Central memory CD4-positive, alpha-beta T cell (primary cell): Measurements from ENCODE around the gene LILRB2.
"Not testable (repeated sequence)": the region's sequence is repeated elsewhere in the genome, so short reads cannot be mapped to it uniquely, and the experiment has no call there.

ENCODE experiments used
- DNase-seq: peaks from one replicate; pipeline ENCODE4 v3.0.0; 2022
- total RNA-seq, 3 experiments: gene quantifications; one replicate each; lab custom pipeline; 2026; lab: John Stamatoyannopoulos, UW

The LILRB2 gene
- total RNA-seq: 0 to 0.04 (median 0) reads per million in 3 experiments

DNA sequence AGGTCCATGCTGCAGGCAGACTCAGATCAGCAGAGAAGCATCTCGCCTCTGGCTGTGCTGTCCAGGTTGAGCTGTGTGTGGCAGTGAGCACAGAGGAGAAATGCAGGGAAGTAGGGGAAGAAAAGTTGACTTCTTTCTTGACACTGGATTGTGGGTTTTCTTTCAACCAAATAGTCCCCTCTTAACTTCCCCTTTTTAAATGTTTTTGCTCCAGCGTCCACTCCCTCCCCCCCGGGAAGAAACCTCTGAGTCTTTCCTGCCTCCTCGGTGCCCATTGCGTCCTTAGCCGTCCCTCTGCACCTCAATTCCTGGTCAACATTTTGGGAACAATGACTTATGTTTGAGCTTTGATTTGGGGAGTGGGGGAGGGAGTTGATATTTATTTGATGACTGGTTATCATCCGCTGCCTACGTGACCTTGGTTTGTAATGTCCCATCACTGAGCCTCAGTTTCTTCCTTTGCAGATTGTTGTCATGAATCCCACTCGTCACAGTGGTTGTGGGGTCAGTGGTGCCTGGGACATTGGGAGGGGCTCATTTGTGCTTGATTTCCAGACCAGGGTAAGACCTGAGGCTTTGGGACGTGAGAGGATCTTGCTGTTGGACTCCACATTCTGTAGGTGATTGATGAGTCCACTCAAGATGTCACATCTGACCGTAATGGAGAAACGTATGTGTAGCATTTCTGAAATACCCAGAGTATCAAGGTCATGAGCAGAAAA is at the start of gene LILRB2:
Gene LILRB2 (minus strand): TSS at position 104 of the 722 bp plus-strand sequence. CDS start 614 bp downstream, outside the sequence.
- DNase-seq: no peak

DNA sequence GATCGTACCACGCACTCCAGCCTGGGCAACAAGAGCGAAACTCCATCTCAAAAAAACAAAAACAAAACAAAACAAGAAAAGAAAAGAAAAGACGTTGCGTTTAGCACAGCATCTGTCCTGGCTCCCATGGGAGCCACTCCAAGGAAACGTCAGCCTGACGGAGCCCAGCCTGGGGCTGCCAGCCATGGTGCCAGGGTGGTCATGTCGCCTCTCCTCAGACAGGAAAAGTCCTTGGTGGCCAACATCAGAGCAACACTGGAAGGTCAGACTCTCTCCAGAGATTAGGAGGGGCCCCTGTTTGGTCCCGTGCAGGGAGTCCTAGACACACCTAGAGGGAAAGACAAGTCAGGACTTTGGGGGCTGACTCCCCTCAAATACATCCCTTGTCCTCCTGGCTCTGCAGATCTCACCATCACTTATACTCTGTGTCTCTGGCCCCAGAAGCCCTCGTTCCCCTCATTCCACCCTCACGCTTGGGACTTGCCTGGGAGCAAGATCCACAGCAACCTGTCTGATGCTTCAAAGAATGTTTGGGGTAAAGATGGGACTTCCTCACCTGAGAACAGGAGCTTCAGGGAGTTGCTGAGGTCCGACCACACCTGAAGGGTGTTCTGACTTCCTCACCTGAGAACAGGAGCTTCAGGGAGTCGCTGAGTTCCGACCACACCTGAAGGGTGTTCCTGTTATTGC is 48.7 kb upstream of the LILRB2 start:
- no peak for DNase-seq

DNA sequence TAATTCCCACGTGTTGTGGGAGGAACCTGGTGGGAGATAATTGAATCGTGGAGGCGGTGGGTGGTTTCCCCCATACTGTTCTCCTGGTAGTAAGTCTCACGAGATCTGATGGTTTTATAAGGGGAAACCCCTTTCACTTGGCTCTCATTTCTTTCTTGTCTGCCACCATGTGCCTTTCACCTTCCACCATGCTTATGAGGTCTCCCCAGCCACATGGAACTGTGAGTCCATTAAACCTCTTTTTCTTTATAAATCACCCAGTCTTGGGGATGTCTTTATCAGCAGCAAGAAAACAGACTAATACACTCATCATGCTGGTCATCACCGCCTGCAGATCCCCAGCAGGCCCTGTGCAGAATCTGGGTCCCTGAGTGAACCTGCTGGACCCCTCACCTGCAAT is 47.9 kb upstream of the LILRB2 start:
- DNase-seq: not testable (repeated sequence)

DNA sequence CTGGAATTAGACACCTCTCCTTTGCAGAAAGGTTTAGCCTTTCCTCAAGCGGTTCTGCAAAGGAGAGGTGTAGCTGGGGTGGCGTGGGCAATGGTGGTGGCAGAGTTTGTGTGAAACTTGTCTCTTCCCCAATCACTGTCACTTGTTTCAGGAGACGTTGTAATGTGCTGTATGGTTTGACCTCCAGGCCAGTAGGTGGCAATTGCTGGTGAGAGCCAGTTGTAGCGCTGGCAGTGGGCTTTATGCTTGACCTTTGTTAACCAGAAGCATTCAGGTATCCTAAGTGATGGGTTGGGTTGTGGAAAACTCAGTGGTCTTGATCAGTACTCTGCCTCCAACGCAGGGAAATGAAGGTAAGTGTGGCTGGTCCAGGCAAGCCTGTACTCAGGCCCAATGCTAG is 44.7 kb upstream of the LILRB2 start:
- no peak for DNase-seq

DNA sequence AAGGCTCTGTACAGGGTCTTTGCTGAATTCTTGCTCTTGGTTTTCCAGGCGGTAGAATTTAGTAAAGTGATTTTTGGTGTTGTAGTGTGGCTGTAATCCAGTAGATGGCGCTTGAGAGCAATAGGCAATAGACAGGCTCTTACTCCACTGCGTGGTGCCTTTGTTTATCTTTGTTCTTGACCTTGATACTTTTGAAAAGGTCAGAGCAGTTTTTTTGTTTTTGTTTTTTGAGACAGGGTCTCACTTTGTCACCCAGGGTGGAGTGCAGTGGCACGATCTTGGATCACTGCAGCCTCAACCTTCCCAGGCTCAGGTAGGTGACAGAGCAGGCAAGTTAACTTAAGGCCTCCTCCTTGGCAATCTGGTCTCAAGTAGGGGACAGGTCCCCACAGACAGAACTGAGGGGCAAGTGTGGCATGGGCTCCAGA is 44.3 kb upstream of the LILRB2 start:
- DNase-seq: peak; percentile 60

DNA sequence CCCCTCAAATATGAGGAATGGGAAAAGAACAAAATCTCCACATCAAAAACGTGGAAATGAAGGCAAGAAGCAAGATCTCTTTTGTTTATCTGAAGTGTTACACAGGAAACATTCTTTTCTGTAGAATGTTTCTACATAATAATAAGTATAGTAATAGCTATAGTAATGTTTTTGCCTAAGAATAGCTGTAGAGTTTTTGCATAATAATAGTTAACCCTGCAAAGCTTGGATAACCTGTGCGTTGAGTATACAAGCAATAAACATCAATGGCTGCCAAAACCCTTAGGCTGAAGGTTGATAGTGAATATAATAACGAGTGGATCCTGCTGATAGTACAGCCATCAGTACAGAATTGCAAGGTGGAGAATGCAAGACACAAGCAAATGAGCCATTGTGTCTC is 43.2 kb upstream of the LILRB2 start:
- no peak for DNase-seq

DNA sequence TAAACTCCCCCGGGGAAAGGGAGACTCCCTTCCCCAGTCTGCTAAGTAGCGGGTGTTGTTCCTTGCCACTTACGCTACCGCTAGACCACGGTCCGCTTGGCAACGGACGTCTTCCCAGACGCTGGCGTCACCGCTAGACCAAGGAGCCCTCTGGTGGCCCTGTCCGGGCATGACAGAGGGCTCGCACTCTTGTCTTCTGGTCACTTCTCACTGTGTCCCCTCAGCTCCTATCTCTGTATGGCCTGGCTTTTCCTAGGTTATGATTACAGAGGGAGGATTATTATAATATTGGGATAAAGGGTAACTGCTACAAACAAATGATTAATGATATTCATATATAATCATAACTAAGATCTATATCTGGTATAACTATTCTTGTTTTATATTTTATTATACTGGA is 42.0 kb upstream of the LILRB2 start:
- DNase-seq: not testable (repeated sequence)

DNA sequence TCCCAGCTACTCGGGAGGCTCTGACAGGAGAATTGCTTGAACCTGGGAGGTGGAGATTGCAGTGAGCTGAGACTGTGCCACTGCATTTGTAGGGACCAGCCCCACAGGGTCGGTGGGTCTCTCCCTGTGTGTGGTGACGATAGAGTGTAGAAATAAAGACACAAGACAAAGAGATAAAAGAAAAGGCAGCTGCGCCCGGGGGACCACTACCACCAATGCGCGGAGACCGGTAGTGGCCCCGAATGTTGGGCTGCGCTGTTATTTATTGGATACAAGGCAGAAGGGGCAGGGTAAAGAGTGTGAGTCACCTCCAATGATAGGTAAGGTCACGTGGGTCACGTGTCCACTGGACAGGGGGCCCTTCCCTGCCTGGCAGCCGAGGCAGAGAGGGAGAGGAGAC is 41.4 kb upstream of the LILRB2 start:
- not testable (repeated sequence) for DNase-seq

DNA sequence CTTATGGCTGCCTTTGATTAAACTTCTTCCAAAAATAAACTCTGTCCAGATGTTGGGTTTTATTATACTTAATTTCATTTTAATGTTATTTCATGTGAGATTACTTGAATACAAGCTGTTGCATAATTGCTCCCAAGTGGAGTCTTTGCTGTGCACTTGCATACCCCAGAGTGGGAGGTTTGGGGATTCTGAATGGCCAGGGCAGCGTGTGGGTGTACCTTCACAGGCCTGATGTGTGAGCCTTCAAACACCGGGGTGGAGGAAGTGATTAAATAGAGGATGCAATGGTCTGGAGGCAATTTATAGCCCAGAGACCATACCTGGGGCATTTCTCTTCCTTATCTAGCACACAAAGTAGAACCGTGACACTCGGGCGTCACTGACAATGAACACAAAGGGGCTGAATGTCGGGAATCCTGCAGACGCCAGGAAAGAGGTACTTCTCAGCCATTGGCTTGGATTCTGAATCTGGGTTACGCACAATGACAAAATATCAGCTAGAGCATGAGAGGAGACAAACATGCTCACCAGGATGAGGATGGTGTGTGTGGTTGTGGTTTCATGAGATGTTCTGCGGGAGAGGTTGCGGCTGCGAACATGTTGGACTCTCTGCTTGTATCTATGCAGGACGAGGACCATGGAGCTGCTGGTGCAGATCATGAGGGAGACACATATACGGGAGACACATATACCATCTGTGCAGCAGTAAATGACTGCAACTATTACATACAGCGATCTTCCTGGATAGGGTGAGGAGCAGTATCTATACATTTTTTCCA is 39.2 kb upstream of the LILRB2 start:
- no peak for DNase-seq

DNA sequence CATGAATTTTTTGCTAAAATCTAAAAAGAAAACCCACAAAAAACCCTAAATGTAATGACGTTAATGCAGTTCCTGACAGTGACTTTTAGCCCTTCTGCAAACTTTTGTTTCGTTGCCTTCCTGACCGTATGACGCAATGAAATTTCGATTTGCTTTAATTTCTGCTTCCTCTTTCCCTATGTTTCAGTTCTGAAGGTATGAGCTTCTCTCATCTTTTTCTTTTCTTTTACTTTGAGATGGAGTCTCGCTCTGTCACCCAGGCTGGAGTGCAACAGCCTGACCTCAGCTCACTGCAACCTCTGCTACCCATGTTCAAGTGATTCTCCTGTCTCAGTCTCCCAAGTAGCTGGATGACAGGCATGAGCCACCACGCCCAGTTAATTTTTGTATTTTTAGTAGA is 38.1 kb upstream of the LILRB2 start:
- no peak for DNase-seq

DNA sequence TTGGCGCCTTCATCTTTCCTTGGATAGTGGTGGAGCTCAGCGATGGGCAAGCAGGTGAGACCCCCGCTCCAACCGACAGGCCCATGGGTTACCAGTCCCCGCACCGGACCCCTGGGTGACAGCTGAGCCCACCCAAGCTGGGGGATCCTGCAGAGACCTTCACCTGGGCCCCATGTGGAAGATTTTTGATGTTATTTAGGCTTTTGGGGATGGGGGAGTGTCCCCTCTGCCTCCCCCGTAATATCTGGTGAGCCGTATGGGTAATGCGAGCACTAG is 37.0 kb upstream of the LILRB2 start:
- no peak for DNase-seq

DNA sequence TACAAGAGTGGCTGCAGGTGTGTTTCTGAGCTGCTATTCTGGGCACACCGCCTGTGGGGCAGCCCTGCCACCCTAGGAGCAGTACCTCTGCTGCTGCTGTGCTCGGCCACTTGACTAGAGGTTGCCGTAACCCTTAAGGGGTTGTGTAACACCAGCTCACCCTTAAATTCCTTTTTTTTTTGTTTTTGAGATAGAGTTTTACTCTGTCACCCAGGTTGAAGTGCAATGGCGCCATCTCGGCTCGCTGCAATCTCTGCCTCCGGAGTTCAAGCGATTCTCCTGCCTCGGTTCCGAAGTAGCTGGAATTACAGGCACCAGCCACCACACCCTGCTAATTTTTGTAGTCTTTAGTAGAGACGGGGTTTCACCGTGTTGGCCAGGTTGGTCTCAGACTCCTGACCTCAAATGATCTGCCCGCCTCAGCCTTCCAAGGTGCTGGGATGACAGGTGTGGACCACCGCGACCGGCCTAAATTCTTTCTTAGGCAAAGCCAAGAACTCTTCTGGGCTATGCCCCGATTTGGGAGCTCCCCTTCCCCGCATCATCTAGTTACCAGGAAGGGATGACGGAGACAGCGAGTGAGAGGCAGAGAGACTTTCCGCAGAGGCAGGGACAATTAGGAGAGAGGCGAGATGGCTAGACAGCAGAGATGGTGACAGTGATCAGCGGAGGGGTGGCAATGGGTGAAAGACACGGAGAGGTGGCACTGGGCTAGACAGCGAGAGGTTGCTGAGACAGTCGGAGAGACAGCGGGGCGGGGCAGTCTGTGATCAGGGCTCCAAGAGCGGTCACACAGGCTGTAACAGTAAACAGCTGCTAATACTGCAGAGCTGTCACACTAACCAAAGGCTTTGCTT is 36.4 kb upstream of the LILRB2 start:
- DNase-seq: no peak

DNA sequence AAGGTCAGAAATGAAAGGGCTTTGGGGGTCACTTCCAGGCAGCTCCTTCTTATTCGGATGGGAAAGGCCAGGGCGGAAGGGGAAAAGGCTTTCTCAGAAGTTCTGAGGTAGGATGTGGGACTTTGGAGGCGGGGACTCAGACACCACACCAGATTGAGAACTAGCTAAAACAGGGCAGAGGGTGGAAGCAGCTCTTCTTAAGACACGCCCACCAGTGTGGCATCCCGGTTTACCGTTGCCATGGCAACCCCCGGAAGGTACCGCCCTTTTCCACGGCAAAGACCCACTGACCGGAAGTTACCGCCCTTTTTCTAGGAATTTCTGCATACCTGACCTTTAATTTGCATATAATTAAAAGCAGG is 35.8 kb upstream of the LILRB2 start:
- DNase-seq: no peak

DNA sequence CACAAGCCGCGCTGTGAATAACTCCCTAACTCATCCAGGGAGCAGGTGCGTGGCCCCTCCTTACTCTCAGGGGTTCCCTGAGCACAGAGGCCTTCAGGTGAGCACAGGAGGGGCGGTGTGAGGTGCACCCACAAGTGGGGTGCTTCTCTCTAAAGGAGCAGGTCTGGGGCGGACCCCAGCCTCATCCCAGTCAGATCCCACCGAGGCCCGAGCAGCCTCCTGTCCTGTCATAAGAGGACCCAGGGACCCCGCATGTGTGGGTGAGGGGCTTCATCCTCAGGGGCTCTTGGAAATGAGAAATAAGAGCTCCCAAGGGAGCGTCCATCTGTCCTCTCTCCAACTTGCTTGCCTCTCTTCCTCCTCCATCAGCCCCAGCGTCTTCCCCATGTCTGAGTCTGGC is 35.0 kb upstream of the LILRB2 start:
- no peak for DNase-seq

DNA sequence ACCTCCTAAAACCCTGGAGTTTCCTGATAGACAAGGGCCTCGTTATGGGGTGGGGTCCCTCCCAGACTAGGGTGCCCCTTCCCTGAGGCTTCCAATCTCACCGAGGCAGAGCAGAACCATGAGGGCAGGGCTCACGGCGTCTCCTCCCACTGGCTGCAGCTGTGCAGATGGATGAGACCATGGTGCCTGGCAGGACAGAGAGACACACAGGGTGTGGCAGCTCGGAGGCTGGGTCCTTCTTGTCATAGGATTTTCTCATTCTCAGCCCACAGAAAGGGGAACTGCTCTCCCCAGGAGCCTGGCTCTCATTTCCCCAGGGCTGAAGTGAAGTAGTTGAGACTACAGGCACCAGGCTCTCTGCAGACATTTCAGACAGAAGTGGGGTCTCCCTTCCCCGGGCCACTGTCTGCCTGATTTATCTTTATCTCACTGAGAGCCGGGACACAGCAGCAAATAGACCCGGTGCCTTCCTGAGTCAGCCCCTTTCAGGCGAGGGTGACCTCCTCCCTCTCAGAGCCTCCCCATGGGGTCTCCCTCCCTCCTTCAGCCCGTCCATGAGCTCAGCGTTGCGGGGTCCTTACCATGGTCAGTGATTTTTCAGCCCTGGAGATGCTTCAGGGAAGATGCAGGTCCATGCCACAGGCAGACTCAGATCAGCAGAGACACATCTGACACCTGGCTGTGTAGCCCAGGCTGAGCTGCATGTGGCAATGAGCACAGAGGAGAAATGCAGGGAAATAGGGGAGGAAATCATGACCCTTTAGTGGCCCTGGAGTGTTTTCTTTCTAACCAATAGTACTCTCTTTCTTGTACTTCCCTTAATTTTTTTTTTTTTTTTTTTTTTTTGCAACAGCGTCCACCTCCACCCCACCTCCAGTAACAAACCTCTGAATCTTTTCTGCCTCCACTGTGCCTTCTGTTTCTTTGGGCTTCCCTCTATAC is 31.8 kb upstream of the LILRB2 start, which contains the start of gene LILRA5:
Gene LILRA5 (minus strand): TSS at position 731 of the 942 bp plus-strand sequence. CDS start 147 bp downstream, at position 584.
- DNase-seq: no peak

DNA sequence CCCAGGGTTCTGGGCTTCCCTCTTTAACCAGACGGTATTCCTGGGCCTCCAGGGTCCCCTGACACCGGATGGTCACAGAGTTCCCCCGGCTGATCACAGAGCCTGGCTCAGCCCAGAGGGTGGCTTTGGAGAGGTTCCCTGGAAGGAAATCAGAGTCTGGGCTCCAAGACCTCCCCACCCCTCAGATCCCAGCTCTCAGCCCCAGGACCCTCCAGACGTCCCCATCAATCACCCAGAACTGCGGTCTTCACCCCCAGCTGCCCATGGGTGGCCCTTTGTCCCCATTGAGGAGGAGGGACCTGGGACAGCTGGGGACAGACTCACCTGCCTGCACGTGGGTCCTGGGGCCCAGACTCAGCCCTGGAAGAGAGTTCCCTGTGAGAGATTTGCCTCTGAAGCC is 31.1 kb upstream of the LILRB2 start:
- DNase-seq: no peak

DNA sequence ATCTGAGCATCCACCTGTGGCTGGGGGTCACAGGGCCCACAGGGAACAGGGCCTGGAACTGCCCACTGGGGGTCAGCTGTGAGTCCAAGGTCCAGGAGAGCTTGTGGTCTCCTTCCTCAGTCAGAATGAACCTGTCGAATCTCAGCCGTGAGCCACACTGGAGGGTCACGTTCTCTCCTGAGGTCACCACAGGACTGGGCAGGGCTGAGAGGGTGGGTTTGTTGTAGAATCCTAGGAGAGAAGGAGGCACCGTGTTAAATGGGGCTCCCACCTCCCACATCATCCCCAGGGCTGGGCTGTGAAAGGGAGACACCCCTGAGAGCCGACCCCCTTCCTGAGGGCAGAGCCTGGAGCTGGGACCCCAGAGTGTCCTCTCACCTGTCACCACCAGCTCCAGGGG is 30.6 kb upstream of the LILRB2 start:
- DNase-seq: no peak

DNA sequence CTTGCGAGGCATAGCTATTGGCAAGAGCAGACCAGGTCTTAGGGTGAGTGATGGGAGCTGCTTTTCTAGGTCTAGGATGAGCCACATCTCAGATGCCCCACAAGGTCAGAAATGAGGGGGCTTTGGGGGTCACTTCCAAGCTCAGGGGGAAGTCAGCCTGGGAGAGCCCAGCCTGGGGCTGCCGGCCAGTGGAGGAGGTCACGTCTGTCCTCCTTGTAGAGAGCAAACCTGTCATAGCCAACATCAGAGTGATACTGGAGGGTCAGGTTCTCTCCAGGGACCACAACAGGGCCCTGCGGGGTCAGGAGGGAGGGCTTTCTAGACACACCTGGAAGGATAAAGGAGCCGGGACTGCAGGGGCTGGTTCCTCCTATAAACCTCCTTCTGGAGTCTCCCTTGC is 29.6 kb upstream of the LILRB2 start:
- DNase-seq: no peak

DNA sequence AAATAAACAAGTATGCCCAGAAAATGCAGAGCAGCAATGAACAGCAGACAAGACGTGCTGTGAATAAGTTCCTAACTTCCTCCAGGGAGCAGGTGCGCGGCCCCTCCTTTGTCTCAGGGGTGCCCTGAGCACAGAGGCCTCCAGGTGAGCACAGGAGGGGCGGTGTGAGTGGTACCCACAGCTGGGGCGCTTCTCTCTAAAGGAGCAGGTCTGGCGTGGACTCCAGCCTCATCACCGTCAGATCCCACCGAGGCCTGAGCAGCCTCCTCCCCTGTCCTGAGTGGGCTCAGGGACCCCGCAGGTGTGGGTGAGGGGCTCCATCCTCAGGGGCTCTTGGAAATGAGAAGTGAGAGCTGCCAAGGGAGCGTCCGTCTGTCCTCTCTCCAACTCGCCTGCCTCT is 28.9 kb upstream of the LILRB2 start:
- DNase-seq: no peak

DNA sequence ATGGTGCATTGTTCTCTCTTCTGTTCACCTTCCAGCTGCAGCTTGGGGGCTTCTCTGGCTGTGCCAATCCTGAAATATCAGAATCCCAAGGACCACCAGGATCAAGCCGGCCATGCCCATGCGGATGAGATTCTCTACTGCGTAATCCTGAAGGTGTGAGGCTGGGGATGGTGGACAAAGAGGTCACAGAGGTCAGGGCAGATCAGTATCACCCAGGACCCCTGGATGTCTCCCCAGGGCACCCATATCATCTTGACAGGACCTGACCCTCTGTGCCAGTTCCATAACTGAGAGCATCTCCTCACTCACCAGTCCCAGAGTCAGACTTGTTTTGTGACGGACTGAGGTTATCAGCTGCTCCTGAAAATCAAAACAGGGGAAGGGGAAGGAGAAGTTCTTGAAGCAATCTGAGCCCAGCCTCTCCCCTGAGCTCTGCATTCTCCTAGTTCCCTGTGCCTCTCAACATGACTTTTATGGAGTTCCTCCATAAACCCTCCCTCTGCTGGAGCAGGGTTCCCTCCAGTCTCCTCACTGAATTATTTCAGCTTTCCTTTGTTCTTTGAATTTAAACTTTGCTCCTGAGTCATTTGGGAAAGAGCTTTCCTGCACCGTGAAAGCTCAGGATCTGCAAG is 26.6 kb upstream of the LILRB2 start:
- DNase-seq: no peak

DNA sequence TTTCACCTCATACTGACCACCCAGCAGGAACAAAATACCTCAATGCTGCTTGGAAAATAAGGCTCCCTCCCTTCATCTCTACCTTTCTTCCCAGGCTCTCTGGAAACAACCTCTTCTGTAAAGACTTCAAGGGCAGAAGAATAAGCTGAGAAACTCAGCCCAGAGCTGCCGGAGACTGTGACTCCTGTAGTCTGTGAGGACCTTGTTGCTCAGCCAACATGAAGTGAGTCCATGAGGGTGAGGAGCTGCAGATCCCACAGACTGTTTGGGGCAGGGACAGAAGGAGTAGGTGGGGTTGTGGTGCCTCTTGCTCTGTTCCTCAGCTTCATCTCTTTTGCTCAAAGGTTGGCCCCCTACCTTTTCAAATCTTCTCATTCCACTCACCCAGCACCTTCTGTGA is 24.2 kb upstream of the LILRB2 start:
- no peak for DNase-seq
